GM12872 (cell line): ENCODE data around the gene GNB1L.

Experiments used
- TF ChIP-seq, protein P1 (sequence below): IDR thresholded peaks from 3 replicates; pipeline ENCODE4 v1.5.1; 2011; ENCODE audit warnings: low read depth, mild to moderate bottlenecking, low read length, moderate library complexity; ENCODE audit not compliant: insufficient read depth

GNB1L gene

DNA sequence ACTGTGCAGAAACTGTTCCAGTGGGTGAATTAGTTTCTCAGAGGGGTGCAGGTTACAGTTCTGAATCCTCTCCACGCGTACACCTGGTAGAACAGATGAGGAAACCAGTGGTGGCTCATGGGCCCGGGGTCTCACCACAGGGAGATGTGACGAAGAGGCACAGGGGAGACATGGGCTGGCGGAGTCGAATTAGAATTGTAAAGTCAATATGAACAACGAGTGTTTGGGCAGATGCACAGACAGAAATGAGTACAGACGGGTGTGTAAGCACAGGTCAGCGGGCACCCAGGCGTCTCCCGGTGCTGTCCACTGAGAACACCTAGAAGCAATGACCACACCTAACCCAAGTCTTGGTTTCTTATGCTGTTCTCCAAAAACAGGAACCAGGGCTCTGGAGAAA, 41.8 kb downstream of the GNB1L start:
- TF ChIP-seq, protein P1, sequence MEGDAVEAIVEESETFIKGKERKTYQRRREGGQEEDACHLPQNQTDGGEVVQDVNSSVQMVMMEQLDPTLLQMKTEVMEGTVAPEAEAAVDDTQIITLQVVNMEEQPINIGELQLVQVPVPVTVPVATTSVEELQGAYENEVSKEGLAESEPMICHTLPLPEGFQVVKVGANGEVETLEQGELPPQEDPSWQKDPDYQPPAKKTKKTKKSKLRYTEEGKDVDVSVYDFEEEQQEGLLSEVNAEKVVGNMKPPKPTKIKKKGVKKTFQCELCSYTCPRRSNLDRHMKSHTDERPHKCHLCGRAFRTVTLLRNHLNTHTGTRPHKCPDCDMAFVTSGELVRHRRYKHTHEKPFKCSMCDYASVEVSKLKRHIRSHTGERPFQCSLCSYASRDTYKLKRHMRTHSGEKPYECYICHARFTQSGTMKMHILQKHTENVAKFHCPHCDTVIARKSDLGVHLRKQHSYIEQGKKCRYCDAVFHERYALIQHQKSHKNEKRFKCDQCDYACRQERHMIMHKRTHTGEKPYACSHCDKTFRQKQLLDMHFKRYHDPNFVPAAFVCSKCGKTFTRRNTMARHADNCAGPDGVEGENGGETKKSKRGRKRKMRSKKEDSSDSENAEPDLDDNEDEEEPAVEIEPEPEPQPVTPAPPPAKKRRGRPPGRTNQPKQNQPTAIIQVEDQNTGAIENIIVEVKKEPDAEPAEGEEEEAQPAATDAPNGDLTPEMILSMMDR = no peak

DNA sequence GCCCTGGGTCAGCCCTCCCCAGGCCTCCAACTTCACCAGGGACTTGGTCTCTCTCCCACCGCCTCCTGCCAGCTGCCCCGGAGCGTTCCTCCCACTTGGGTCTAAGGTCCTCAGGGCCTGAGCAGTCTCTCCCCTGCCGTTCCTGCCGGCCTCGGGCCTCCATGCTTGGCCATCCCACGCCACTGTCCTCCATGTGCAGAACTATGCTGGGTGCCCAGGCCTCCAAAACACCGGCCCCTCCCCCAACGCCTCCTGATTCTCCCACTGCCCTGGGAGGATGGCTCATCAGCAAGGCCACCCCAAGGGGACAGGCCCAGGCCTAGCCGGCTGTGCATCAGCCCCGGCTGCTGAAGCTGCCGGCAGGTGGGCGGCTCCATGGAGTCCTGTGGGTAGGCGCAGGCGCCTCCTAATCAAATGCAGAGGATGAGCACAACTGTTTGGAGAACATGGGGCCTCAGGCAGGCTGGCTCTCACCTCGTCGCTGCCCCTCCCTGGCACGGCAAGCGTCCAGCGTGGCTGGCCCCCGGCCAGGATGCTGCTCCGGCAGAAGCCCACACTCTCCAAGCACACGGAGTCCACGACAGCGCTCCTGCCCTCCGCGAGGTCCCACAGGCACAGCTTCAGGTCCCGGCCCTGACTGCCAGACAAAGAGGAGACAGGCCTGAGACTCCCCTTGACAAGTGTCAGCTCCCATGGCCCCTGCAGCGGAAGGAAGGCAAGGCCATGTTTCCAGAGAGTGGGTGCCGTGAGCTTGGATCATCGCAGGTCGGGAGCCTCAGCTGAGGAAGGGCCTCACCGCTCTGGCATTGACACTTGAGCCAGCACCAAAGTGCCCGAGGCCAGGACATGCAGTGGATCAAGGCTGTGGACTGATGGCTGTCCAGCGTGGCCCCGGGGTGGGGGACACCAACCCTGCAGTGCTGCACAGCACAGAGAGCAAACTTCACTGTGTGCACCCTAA, 42.6 kb downstream of the GNB1L start:
- TF ChIP-seq, protein P1 = no peak

DNA sequence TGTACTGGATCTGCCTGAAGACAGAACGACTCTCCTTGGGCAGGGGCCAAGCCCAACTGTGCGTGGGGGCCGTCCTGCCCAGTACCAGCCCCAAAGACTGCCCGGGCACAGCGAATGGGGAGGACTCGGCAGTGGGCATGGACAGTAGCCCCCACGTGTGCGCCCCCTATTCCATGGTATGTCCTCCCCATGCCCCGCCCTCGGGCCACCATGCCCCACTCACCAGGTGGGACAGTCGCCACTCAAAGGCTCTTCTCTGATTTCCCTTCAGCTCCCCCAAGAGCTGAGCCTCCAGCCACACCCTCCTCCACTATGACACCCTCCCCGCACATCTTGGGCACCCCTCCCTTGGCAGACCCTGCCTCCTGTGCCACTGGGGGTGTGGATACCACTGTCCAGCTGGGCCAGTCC, 43.5 kb downstream of the GNB1L start:
- TF ChIP-seq, protein P1 = no peak

DNA sequence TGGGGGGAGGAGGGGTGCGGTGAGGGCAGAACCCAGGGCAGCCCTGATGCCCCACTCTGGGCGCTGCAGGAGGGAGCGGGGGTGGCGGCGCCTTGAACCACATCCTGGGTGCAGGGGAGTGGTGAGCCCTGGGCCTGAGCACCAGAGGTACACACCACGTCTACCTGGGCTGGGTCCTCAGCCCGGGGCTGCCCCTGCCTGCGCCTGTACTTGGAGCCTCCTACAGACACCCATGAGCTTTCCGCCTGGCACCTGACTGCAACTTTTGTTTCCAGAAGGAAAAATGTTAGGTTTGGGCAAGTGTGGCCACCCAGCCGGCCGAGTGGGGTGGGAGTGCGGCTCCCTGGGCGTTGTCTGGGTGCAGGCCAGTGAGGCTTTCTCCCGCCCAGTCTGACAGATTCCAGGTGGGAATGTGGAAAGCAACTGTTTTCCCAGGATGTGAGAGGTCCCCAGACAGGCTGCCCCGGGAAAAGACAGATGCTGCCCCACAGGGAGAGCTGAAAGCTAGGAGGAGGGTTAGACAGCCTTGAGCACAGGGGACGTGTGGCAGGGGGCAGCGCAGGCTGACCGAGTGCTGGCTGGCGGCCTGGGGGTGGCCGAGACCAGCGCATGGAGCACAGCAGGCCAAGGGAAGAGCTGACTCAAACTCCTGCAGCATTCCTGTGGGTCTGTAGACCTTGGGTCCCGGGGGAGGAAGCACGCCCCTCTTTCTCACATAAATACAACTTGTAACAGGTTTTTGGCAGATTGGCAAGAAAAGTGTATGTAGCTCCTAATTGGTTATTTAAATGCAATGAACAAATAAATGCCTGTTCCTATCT, 44.1 kb downstream of the GNB1L start:
- TF ChIP-seq, protein P1 = no peak

DNA sequence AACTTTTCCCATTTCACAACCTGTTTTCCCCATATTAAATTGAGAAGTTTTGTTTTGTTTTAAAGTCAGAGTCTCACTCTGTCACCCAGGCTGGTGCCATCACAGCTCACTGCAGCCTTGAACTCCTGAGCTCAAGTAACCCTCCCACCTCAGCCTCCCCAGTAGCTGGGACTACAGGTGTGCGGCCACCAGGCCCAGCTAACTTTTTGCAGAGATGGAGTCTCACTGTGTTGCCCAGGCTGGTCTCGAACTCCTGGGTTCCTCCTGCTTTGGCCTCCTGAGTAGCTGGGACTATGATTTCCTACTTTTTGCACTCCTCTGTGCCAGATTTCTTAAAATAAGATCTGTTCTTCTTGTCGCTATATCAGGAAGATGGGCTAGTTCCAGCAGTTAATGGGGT, 44.9 kb downstream of the GNB1L start:
- TF ChIP-seq, protein P1 = no peak

DNA sequence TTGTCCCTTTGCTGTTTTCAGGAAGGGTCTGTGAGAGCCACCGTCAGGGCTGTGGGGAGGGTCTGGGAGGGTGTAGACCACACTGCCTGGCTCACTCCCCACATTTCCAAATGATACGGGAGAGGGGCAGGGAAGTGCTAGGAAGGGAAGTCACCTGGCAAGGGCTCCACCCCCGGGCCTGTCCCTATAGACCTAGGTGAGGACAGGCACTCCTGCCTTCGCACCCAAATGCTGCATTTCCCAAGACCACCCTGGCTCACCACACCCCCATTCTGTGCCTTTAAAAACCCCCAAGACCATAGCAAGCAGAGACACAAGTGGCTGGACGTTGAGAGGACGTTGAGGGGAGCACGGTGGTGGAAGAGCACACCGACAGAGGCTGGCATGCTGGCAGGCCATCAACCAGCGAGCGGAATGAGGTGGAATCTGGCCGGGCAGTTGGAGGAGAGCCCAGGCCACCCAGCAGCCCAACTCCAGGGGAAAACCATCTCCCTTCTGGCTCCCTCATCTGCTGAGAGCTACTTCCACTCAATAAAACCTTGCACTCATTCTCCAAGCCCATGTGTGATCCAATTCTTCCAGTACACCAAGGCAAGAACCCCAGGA, 45.7 kb downstream of the GNB1L start:
- TF ChIP-seq, protein P1 = no peak
